GM10847 (cell line): ENCODE results near the gene KIF21B.

Source experiments
- POLR2A ChIP-seq: IDR thresholded peaks from 2 replicates; pipeline ENCODE4 v1.6.1; 2011; ENCODE audit not compliant: insufficient read length; ENCODE audit errors: extremely low read depth

KIF21B gene

DNA sequence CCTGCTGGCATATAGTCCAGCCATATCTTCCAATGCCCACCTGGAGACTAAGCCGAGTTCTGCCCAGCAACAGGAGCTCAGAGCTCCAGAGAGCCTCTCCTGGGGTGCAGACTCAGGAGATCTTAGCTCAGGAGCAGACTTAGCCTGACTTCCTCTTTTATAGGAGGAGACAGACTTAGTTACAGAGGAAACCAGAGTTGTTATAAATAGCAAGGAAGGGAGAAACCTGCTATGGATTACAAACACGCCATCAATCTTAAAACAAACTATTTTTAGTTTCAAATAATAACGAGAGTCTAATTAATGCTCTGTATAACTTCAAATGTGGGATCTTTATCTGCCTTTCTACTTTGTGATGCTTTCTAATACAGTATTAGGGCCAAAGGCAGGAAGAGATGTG lies 3.3 kb upstream of the KIF21B start:
- no peak for TF ChIP-seq POLR2A

- no peak for TF ChIP-seq POLR2A
Measured at GRCh38 chr1:201026234-201026633, 2.7 kb upstream of the KIF21B start.

GRCh38 chr1:201025571-201026002 lies 2.1 kb upstream of the KIF21B start:
- TF ChIP-seq POLR2A = no peak

DNA sequence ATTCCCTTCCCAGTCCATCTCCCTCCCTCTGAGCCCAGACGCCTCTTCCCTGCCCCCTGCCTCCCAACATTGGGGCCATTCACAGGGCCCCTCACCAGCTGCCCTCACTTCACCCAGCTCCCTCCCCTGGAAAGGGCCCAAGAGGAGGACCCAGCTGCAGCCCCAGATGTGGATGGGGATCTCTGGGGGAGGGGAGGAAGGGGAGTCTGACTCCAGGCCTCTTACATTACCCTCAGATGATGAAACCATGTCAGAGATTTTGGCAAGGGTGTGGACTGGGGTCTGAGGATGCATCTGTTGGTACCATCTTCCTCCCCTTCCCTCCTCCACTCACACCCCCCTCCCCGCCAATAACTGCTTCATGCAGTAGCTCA lies 1.1 kb upstream of the KIF21B start:
- TF ChIP-seq POLR2A = no peak

DNA sequence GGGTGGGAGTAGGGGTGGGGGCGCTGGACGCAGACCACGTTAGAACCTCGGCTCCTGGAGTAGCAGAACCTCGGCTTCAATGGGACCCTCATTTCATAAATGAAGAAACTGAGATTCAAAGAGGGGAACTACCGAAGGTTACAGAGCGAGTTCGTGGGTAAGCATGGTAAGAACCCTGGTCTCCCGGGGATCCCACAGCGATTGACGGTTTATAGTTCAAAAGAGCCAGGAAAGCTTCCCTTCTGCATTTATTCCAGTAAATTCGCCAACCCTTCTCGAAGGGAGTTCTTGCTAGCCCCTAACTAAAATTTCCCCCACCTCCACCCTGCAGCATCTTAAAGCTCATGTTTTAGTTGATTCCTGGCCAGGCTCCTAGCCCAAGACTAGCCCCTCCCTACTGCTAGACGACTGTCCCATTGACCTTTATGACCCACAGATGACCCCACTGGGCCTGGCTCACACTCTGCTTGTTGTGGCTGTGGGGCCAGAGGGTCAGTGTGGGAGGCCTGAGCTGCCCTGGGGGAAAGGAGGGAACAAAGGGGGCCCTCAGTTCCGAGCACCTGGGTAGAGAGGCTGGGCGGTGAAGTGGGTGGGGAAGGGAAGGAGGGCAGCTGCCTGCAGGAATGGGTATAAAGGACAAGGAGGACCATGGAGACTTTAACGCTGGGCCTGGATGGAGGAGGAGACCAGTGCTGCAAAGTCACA lies 558 bp upstream of the KIF21B start:
- no peak for TF ChIP-seq POLR2A

GRCh38 chr1:201022820-201023516 lies 546 bp downstream of the KIF21B start:
- TF ChIP-seq POLR2A = no peak

DNA sequence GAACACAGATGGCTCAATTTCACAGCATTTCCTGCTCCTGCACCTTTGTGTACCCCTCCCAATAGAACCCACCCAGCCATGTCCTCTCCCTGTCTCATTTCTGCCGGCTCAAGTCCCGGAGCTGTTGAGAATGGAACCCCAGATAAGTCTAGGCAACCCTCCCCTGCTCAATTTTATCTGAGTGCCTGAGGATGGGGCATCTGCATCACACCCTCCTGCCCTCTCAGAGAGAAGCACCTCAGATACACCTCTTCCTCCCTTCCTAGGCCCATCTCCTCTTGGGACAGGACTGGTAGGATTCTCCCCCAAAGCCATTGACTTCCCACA lies 1.1 kb downstream of the KIF21B start:
- no peak for TF ChIP-seq POLR2A

- TF ChIP-seq POLR2A = peak; percentile 44
Measured at GRCh38 chr1:201021630-201022492, 1.7 kb downstream of the KIF21B start.

GRCh38 chr1:201020721-201021629 lies 2.5 kb downstream of the KIF21B start:
- no peak for TF ChIP-seq POLR2A

- TF ChIP-seq POLR2A = no peak
Measured at GRCh38 chr1:201020040-201020591, 3.4 kb downstream of the KIF21B start.

DNA sequence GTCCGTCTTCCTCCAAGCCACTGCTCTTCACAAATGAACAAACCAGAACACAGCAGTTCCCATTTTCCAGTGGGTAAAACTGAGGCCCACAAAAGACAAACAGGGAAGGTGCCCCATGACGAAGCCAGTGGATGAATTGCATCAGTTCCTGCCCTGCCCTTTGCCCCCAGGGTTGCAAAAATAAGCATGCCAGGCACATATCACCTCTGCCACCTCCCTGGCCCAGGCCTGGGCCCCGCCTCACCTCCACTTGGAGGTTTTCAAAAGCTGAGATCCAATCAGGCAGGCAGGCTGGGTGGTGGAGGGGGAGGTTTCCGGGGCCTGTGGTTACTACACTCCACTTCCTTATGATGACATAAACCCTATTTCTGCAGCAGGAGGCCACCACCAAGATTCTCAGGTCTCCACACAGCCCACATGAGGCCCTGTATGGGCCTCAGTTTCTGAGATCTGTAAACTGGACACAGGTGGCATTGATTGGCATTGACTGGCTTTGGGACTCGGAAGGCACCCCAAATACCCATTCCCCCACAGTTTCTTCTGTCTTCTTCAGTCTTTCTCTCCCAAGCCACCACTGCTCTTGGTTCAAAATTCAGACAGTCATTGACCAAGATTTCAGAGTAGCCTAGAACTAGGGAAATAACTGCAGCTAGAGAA lies 4.1 kb downstream of the KIF21B start:
- peak; percentile 27 for TF ChIP-seq POLR2A

DNA sequence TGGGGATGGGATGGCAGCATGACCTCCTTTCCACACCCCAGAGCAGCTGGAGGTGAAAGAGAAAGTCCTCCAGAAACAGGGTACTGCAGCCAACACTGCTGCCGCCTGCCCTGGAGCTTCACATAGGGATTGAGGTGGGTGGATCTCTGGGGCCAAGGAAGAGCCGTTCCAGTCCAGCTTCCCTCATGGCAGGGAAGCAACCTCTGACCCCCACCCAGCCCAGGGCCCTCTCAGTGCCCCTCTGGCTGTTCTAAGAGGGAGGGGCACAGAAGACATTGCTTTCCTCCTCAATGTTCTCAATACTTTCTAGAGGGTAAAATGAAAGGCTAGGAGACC lies 5.7 kb downstream of the KIF21B start:
- TF ChIP-seq POLR2A = no peak

GRCh38 chr1:201016943-201017827 lies 6.3 kb downstream of the KIF21B start:
- TF ChIP-seq POLR2A = no peak

GRCh38 chr1:201016211-201016651 lies 7.3 kb downstream of the KIF21B start:
- no peak for TF ChIP-seq POLR2A
